GM13977 (cell line): ENCODE data around the gene ATP13A3.

ENCODE experiments used
- DNase-seq: peaks from one replicate; pipeline ENCODE4 v3.0.0; 2012; ENCODE audit warnings: low spot score
- CTCF ChIP-seq: IDR thresholded peaks from 2 replicates; pipeline ENCODE4 v1.5.1; 2012; ENCODE audit warnings: mild to moderate bottlenecking, control low read depth; ENCODE audit not compliant: insufficient read depth; ENCODE audit errors: extremely low read depth, missing control alignments
- in situ Hi-C: fragments of 300-500 bp; cut with MboI; formaldehyde crosslinking; loops from one replicate; pipeline ENCODE4 v1.12.0; 2022; ENCODE audit warnings: low sequenced_read_pairs, low pct_unique_long_range_greater_than_20kb, mixed read lengths, inconsistent platforms; ENCODE audit not compliant: unreplicated experiment

ATP13A3 gene

GRCh38 chr3:194405766-194406165 lies 81.0 kb downstream of the ATP13A3 start:
- in situ Hi-C loops: no loop called here
- no peak for TF ChIP-seq CTCF
- no peak for DNase-seq

- peak; percentile 61 for TF ChIP-seq CTCF
- in situ Hi-C loops: no loop called here
- no peak for DNase-seq
Observed at GRCh38 chr3:194404365-194405140, 82.2 kb downstream of the ATP13A3 start.

GRCh38 chr3:194401868-194402329 lies 84.9 kb downstream of the ATP13A3 start:
- no peak for TF ChIP-seq CTCF
- no peak for DNase-seq
- in situ Hi-C loops: no loop called here

GRCh38 chr3:194401346-194401745 lies 85.5 kb downstream of the ATP13A3 start:
- no peak for TF ChIP-seq CTCF
- in situ Hi-C loops: no loop called here
- DNase-seq: no peak

- in situ Hi-C loops: no loop called here
- TF ChIP-seq CTCF: no peak
- no peak for DNase-seq
Observed at GRCh38 chr3:194399874-194400411, 86.9 kb downstream of the ATP13A3 start.

- in situ Hi-C loops: no loop called here
- DNase-seq: no peak
- no peak for TF ChIP-seq CTCF
Observed at GRCh38 chr3:194399166-194399565, 87.6 kb downstream of the ATP13A3 start, which contains the start of gene GP5. Gene GP5, minus strand, starts transcription at chr3:194399266. Its CDS starts 984 bp downstream, at chr3:194398282.
